ENCODE data around the gene BTBD16. TPM values are rescaled to one million over a fixed set of nuclear protein-coding genes. Genes with fewer than 3 reads are reported as not detected.

BTBD16 gene
- total RNA-seq, 1 donor from 2014 or later: not detected

GRCh38 chr10:122380703-122381102 is 109.6 kb downstream of the BTBD16 start:
- no peak for DNase-seq (ENCODE audit: extremely low spot score in 2 of 2)
- Histone ChIP-seq H3K36me3 (no peaks in the 10 kb centered on the region), H3K27ac (no peak overlapping the region), H3K27me3 (no peaks in the 10 kb centered on the region), H3K4me3 (no peak overlapping the region), H3K4me1 (peaks cover 27% of the 10 kb centered on the region), H3K9me3 (no peaks in the 10 kb centered on the region)
- intact Hi-C loops (cut with DNase I): no loop called here
- no peak for TF ChIP-seq POLR2A (IDR thresholded peaks at IDR 0.05)
- no peak for TF ChIP-seq POLR2AphosphoS5 (IDR thresholded peaks at IDR 0.05; ENCODE audit: insufficient read depth in 1 of 2, low read depth in 1 of 2)
- TF ChIP-seq CTCF (IDR thresholded peaks at IDR 0.05): no peak

- H3K4me3 ChIP-seq: no peak overlapping the region
- no peak for DNase-seq (ENCODE audit: extremely low spot score in 2 of 2)
- TF ChIP-seq CTCF (IDR thresholded peaks at IDR 0.05) (no peak), POLR2A (IDR thresholded peaks at IDR 0.05) (no peak), POLR2AphosphoS5 (IDR thresholded peaks at IDR 0.05; ENCODE audit: insufficient read depth in 1 of 2, low read depth in 1 of 2) (no peak)
- intact Hi-C loops (cut with DNase I): no loop called here
- no peaks in the 10 kb centered on the region for H3K27me3 ChIP-seq
- H3K9me3 ChIP-seq: no peaks in the 10 kb centered on the region
- peaks cover 28% of the 10 kb centered on the region for H3K4me1 ChIP-seq
- no peaks in the 10 kb centered on the region for H3K36me3 ChIP-seq
- no peak overlapping the region for H3K27ac ChIP-seq
Measured at GRCh38 chr10:122381680-122382079, 110.6 kb downstream of the BTBD16 start.

GRCh38 chr10:122386514-122386913 is 115.4 kb downstream of the BTBD16 start:
- intact Hi-C loops (cut with DNase I): no loop called here
- TF ChIP-seq CTCF (IDR thresholded peaks at IDR 0.05) (no peak), POLR2AphosphoS5 (IDR thresholded peaks at IDR 0.05; ENCODE audit: insufficient read depth in 1 of 2, low read depth in 1 of 2) (no peak), POLR2A (IDR thresholded peaks at IDR 0.05) (no peak)
- no peaks in the 10 kb centered on the region for H3K36me3 ChIP-seq
- H3K27me3 ChIP-seq: no peaks in the 10 kb centered on the region
- no peak overlapping the region for H3K4me3 ChIP-seq
- H3K4me1 ChIP-seq: peaks cover 26% of the 10 kb centered on the region
- no peaks in the 10 kb centered on the region for H3K9me3 ChIP-seq
- no peak for DNase-seq (ENCODE audit: extremely low spot score in 2 of 2)
- no peak overlapping the region for H3K27ac ChIP-seq

- Histone ChIP-seq H3K4me3 (no peak overlapping the region), H3K27me3 (no peaks in the 10 kb centered on the region), H3K36me3 (no peaks in the 10 kb centered on the region), H3K9me3 (no peaks in the 10 kb centered on the region), H3K27ac (no peak overlapping the region), H3K4me1 (peaks cover 36% of the 10 kb centered on the region)
- no peak for TF ChIP-seq CTCF (IDR thresholded peaks at IDR 0.05)
- TF ChIP-seq POLR2A (IDR thresholded peaks at IDR 0.05): no peak
- TF ChIP-seq POLR2AphosphoS5 (IDR thresholded peaks at IDR 0.05; ENCODE audit: insufficient read depth in 1 of 2, low read depth in 1 of 2): no peak
- intact Hi-C loops (cut with DNase I): no loop called here
- no peak for DNase-seq (ENCODE audit: extremely low spot score in 2 of 2)
Measured at GRCh38 chr10:122387572-122387971, 116.5 kb downstream of the BTBD16 start.

Small RNA genes within 50 kb of the gene (small RNA-seq; reads per million reads assigned to genes)
- gene RNU6-728P: not detected

Other genes starting within 250 kb of the BTBD16 start
- gene PLEKHA1, start 103.4 kb downstream of the BTBD16 start, total RNA-seq: 28.7 TPM
- not detected for gene ARMS2, start 183.4 kb downstream of the BTBD16 start, total RNA-seq
- gene HTRA1, start 190.3 kb downstream of the BTBD16 start, total RNA-seq: 116 TPM